Suppressor macrophage treated with lipopolysaccharide for 1 hour (primary cell): ENCODE results near the gene HOXA3.

Experiments
- DNase-seq, 3 donors: peaks; one replicate each; pipeline ENCODE4 v3.0.0-alpha.2; 2020 to 2022

Gene HOXA3

GRCh38 chr7:27165996-27166530 is 13.7 kb upstream of the HOXA3 start:
- peak in 1 of 3 donors; percentile 32 for DNase-seq

GRCh38 chr7:27165089-27165995 is 13.0 kb upstream of the HOXA3 start, which contains the start of gene HOXA9:
TSS of gene HOXA9 (minus strand) at chr7:27165537. CDS start at chr7:27165457, 80 bp downstream.
- DNase-seq: peak; percentile 88 to 90 (median 89)

GRCh38 chr7:27164367-27165088 is 12.1 kb upstream of the HOXA3 start:
- peak in 2 of 3 donors; percentile 41 to 64 for DNase-seq

- no peak for DNase-seq
Observed at GRCh38 chr7:27164045-27164366, 11.6 kb upstream of the HOXA3 start.

GRCh38 chr7:27163288-27164044 is 11.1 kb upstream of the HOXA3 start:
- DNase-seq: peak in 1 of 3 donors; percentile 1

- DNase-seq: no peak
Observed at GRCh38 chr7:27162561-27163287, 10.3 kb upstream of the HOXA3 start.

GRCh38 chr7:27161721-27162560 is 9.6 kb upstream of the HOXA3 start:
- no peak for DNase-seq

- DNase-seq: peak; percentile 71 to 82 (median 76)
Observed at GRCh38 chr7:27161214-27161720, 8.9 kb upstream of the HOXA3 start.

GRCh38 chr7:27160546-27161213 is 8.3 kb upstream of the HOXA3 start:
- DNase-seq: peak; percentile 86 to 93 (median 92)

- no peak for DNase-seq
Observed at GRCh38 chr7:27160145-27160545, 7.8 kb upstream of the HOXA3 start.

GRCh38 chr7:27159266-27160144 is 7.1 kb upstream of the HOXA3 start:
- no peak for DNase-seq

GRCh38 chr7:27158436-27159265 is 6.3 kb upstream of the HOXA3 start:
- no peak for DNase-seq

GRCh38 chr7:27157702-27158431 is 5.5 kb upstream of the HOXA3 start:
- no peak for DNase-seq

GRCh38 chr7:27156916-27157701 is 4.7 kb upstream of the HOXA3 start:
- no peak for DNase-seq

- peak in 1 of 3 donors; percentile 28 for DNase-seq
Observed at GRCh38 chr7:27156508-27156898, 4.1 kb upstream of the HOXA3 start, which contains the start of gene HOXA7. TSS of gene HOXA7 (minus strand) at chr7:27156675. CDS start at chr7:27156545, 130 bp downstream.

GRCh38 chr7:27155816-27156507 is 3.6 kb upstream of the HOXA3 start:
- DNase-seq: peak in 1 of 3 donors; percentile 54
